Measurements from ENCODE around the gene TSEN15. TPM values are rescaled to one million over a fixed set of nuclear protein-coding genes. Genes with fewer than 3 reads are reported as not detected.

The TSEN15 gene
- total RNA-seq, 4 donors from 2014 or later = 14.8 to 24.7 (median 21.3) TPM

DNA sequence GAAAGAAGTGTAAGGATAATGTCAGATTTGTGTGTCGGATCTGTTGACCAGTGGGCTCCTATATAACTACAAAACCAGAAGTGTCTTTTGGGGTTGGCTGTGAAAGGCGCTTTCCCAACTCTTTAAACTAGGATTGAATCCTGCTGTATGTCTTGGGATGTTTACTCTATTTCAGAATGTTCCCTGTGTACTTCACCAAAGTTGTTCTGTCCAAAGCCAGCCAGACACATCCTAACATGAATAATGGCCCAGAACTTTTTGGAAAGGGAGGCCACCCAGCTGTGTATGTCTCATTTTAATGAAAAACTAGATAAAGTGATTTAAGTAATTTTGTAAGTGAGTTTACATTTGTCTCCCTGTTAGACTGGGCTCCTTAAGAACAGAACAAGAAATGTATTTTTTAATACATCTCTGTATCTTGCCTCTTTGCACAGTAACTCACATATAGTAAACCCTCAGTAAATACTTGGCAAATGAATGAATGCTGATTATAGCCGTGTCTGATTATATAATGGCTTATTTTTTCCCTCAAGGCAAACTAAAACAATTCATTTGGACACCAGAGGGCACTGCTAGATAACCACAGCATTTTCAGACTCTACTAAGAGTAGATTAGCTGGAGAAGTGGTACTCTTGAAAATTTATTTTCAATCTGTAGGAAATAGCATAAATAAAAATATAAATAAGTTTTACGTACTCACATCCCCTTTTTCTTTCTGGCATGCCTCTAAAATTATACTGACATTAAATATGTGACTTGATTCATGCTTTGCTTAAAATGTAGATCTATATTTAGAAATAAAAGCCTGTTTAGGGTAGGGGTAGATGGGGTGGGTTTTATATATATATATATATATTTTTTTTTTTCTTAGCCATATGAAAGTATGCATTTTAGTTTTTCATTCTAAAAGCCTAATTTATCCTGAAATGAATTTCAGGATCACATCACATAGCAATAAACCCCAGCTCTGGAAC is 23.8 kb downstream of the TSEN15 start:
- TF ChIP-seq CTCF (IDR thresholded peaks at IDR 0.05) (peak; percentile 54 to 76), POLR2A (IDR thresholded peaks at IDR 0.05) (no peak), POLR2AphosphoS5 (IDR thresholded peaks at IDR 0.05) (no peak)
- WGBS = 49% methylated on average over 4 of the region's 4 CpGs
- no peaks in the 10 kb centered on the region for H3K36me3 ChIP-seq
- no peak for DNase-seq (ENCODE audit: low spot score in 2 of 2)
- peaks cover 15% of the 10 kb centered on the region for H3K4me1 ChIP-seq
- H3K27me3 ChIP-seq = no peaks in the 10 kb centered on the region
- H3K27ac ChIP-seq = peak overlapping the region; percentile 18
- H3K4me3 ChIP-seq = no peak overlapping the region
- no peaks in the 10 kb centered on the region for H3K9me3 ChIP-seq

GRCh38 chr1:184078564-184079249 is 27.2 kb downstream of the TSEN15 start:
- TF ChIP-seq POLR2A (IDR thresholded peaks at IDR 0.05) (no peak), EP300 (IDR thresholded peaks at IDR 0.05) (no peak), CTCF (IDR thresholded peaks at IDR 0.05) (no peak), POLR2AphosphoS5 (IDR thresholded peaks at IDR 0.05) (no peak)
- Histone ChIP-seq H3K27me3 (no peaks in the 10 kb centered on the region), H3K4me3 (no peak overlapping the region), H3K27ac (no peak overlapping the region), H3K9me3 (no peaks in the 10 kb centered on the region), H3K36me3 (no peaks in the 10 kb centered on the region), H3K4me1 (peaks cover 15% of the 10 kb centered on the region)
- WGBS = 51% methylated on average over 2 of the region's 2 CpGs
- DNase-seq (ENCODE audit: low spot score in 2 of 2) = no peak

- TF ChIP-seq EP300 (IDR thresholded peaks at IDR 0.05) (no peak), POLR2AphosphoS5 (IDR thresholded peaks at IDR 0.05) (no peak), POLR2A (IDR thresholded peaks at IDR 0.05) (no peak), CTCF (IDR thresholded peaks at IDR 0.05) (no peak)
- H3K4me3 ChIP-seq = no peak overlapping the region
- H3K27ac ChIP-seq = no peak overlapping the region
- no peaks in the 10 kb centered on the region for H3K9me3 ChIP-seq
- no peaks in the 10 kb centered on the region for H3K27me3 ChIP-seq
- no peaks in the 10 kb centered on the region for H3K36me3 ChIP-seq
- DNase-seq (ENCODE audit: low spot score in 2 of 2) = no peak
- peaks cover 7% of the 10 kb centered on the region for H3K4me1 ChIP-seq
These were observed 28.8 kb downstream of the TSEN15 start for GRCh38 chr1:184080309-184080708.

DNA sequence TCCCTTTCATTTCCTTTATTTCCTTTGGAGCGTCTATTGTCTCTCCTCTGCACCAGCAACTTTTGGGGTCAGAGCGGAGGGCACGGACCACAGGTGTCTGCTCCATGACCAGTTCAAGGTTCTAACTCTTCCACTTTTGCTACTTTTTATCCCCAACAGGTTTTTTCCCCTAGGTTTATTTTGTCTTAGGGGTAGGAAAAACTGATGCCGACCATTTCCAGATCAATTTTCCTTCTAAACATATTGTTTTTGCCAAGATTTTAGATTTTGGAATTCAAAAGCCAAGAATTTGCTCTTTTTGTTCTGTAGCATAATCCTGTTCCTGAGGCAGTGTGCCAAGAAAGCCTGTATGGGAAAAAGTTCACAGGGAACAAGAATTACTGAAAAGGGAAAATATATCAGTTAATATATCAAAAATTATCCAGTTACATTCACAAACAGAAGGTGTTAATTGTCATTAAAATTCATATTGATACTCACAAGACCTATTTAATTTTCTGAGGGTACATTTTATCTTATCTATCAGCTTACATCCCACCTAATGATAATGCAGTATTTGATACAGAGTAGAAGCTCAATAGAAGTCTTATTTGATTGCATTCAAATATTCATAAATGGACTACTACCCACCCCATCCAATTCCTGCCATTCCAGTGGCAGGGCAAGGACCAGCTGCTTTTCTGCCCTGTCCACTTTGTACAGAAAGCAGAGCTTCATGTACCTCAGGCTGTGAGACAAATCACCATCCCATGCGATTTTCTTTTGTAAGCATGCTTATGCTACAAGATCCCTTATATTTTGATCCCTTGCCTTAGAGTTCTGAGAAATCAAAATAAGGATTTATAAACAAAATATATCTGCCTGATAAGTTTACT is 31.2 kb downstream of the TSEN15 start:
- Histone ChIP-seq H3K36me3 (no peaks in the 10 kb centered on the region), H3K4me1 (peaks cover 3% of the 10 kb centered on the region), H3K9me3 (no peaks in the 10 kb centered on the region), H3K27ac (no peak overlapping the region), H3K4me3 (no peak overlapping the region), H3K27me3 (no peaks in the 10 kb centered on the region)
- WGBS = 83% methylated on average over 5 of the region's 5 CpGs
- TF ChIP-seq EP300 (IDR thresholded peaks at IDR 0.05) = no peak
- TF ChIP-seq POLR2A (IDR thresholded peaks at IDR 0.05) = no peak
- DNase-seq (ENCODE audit: low spot score in 2 of 2) = no peak

- TF ChIP-seq POLR2A (IDR thresholded peaks at IDR 0.05) = no peak
- no peak for TF ChIP-seq CTCF (IDR thresholded peaks at IDR 0.05)
- TF ChIP-seq EP300 (IDR thresholded peaks at IDR 0.05) = no peak
- TF ChIP-seq POLR2AphosphoS5 (IDR thresholded peaks at IDR 0.05) = no peak
- no peaks in the 10 kb centered on the region for H3K27me3 ChIP-seq
- no peaks in the 10 kb centered on the region for H3K36me3 ChIP-seq
- no peak overlapping the region for H3K4me3 ChIP-seq
- H3K27ac ChIP-seq = no peak overlapping the region
- no peak for DNase-seq (ENCODE audit: low spot score in 2 of 2)
- no peaks in the 10 kb centered on the region for H3K4me1 ChIP-seq
- H3K9me3 ChIP-seq = no peaks in the 10 kb centered on the region
These were observed 34.1 kb downstream of the TSEN15 start for GRCh38 chr1:184085667-184086066.

Data from suprapubic skin (tissue), 4 donors.